ENCODE data around the gene NFILZ.

The NFILZ gene

DNA sequence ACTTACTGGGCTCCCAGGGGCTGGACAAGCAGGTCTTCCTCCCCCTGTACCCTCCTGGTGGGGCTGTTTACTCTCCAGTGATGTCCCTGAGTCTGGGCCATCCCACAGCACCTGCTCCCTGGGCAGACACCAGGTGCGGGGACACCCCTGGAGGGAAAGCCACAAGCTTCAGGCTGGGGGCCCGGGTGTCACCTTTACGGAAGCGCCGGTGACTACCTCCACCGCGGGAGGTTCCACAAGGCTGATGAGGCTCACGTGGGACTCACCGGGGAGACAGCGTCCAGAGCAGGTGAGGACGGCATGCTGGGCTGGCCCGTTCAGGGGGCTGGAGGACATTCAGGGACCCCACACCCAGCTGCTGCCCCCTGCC, 24.9 kb downstream of the NFILZ start:
- peak; percentile 50 for DNase-seq (ENCODE audit: low read depth)
- TF ChIP-seq, protein P1, sequence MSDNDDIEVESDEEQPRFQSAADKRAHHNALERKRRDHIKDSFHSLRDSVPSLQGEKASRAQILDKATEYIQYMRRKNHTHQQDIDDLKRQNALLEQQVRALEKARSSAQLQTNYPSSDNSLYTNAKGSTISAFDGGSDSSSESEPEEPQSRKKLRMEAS (IDR thresholded peaks at IDR 0.05; ENCODE audit: low read depth, low read length) = no peak
- TF ChIP-seq, protein P2, sequence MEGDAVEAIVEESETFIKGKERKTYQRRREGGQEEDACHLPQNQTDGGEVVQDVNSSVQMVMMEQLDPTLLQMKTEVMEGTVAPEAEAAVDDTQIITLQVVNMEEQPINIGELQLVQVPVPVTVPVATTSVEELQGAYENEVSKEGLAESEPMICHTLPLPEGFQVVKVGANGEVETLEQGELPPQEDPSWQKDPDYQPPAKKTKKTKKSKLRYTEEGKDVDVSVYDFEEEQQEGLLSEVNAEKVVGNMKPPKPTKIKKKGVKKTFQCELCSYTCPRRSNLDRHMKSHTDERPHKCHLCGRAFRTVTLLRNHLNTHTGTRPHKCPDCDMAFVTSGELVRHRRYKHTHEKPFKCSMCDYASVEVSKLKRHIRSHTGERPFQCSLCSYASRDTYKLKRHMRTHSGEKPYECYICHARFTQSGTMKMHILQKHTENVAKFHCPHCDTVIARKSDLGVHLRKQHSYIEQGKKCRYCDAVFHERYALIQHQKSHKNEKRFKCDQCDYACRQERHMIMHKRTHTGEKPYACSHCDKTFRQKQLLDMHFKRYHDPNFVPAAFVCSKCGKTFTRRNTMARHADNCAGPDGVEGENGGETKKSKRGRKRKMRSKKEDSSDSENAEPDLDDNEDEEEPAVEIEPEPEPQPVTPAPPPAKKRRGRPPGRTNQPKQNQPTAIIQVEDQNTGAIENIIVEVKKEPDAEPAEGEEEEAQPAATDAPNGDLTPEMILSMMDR (IDR thresholded peaks at IDR 0.05; ENCODE audit: low read depth, low read length) = no peak
- no peak; the same call in 1 of the 2 replicates for TF ChIP-seq MYC (IDR thresholded peaks at IDR 0.05; ENCODE audit: low read depth, low read length)
- no peak for TF ChIP-seq POLR2A (IDR thresholded peaks at IDR 0.05; ENCODE audit: extremely low read depth, insufficient read length)
- H3K4me3 ChIP-seq (ENCODE audit: low read depth, low read length) = no peak overlapping the region

DNA sequence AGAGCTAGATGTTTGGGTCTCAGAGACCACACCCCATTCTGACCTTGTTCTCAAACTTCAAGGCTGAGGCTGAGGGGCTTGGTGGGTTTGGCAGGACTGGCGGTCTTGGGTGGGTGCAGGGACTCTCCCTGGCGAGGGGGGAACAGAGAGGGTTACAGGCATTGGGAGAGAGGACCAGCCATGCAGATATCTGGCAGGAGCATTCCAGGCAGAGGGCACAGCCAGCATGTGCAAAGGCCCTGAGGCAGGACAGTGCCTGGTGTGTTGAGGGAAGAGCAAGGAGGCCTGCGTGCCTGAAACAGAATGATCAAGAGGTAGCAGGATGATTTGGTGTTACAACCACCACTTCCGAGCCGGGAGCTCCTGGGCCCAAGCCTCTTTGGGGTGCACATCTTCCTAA, 27.4 kb downstream of the NFILZ start:
- no peak for DNase-seq (ENCODE audit: low read depth)
- H3K4me3 ChIP-seq (ENCODE audit: low read depth, low read length) = peak overlapping the region; percentile 2
- TF ChIP-seq, protein P2 (IDR thresholded peaks at IDR 0.05; ENCODE audit: low read depth, low read length) = no peak
- TF ChIP-seq POLR2A (IDR thresholded peaks at IDR 0.05; ENCODE audit: extremely low read depth, insufficient read length) (no peak), MYC (IDR thresholded peaks at IDR 0.05; ENCODE audit: low read depth, low read length) (no peak)
- TF ChIP-seq, protein P1 (IDR thresholded peaks at IDR 0.05; ENCODE audit: low read depth, low read length) = no peak

DNA sequence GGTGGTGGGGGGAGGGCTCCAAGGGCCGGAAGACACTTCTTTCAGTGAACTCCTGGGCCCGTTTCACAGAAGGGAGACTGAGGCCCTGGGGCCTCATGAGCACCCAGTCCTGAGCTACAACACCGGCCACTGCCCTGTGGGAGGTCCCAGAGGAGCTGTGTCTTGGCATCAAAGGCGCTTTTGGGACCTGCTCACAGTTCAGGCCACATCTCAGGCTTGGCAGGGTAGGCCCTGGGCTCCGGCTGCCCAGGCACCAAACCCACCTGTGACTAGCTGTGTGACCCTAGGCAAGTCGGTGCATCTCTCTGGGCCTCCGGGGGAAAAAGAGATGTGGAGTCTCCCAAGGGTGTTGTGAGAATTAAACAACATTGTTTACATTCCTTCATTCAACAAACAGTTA, 29.5 kb downstream of the NFILZ start:
- no peak for DNase-seq (ENCODE audit: low read depth)
- TF ChIP-seq, protein P1 (IDR thresholded peaks at IDR 0.05; ENCODE audit: low read depth, low read length) = no peak
- TF ChIP-seq, protein P2 (IDR thresholded peaks at IDR 0.05; ENCODE audit: low read depth, low read length) = no peak
- TF ChIP-seq MYC (IDR thresholded peaks at IDR 0.05; ENCODE audit: low read depth, low read length) = no peak
- TF ChIP-seq POLR2A (IDR thresholded peaks at IDR 0.05; ENCODE audit: extremely low read depth, insufficient read length) = no peak
- no peak overlapping the region for H3K4me3 ChIP-seq (ENCODE audit: low read depth, low read length)

DNA sequence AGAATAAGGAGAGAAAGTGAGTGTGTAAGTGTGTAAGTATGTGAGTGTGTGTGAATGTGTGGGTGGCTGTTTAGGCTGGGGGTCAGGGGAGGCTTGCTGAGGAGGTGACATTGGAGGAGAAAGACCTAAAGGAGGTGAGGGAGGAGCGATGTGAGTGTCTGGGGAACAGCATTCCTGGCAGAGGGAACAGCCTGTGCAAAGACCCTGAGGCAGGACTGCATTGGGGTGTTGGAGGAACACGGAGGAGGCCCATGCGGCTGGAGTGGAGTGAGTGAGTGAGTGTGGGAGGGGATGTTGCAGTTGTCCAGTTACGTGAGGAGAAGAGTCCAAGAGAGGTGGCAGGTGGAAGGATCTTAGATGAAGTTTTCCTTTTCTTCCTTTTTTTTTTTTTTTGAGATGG, 31.8 kb downstream of the NFILZ start:
- no peak overlapping the region for H3K4me3 ChIP-seq (ENCODE audit: low read depth, low read length)
- no peak for DNase-seq (ENCODE audit: low read depth)
- no peak for TF ChIP-seq MYC (IDR thresholded peaks at IDR 0.05; ENCODE audit: low read depth, low read length)
- no peak for TF ChIP-seq POLR2A (IDR thresholded peaks at IDR 0.05; ENCODE audit: extremely low read depth, insufficient read length)
- TF ChIP-seq, protein P2 (IDR thresholded peaks at IDR 0.05; ENCODE audit: low read depth, low read length) = no peak
- TF ChIP-seq, protein P1 (IDR thresholded peaks at IDR 0.05; ENCODE audit: low read depth, low read length) = no peak

DNA sequence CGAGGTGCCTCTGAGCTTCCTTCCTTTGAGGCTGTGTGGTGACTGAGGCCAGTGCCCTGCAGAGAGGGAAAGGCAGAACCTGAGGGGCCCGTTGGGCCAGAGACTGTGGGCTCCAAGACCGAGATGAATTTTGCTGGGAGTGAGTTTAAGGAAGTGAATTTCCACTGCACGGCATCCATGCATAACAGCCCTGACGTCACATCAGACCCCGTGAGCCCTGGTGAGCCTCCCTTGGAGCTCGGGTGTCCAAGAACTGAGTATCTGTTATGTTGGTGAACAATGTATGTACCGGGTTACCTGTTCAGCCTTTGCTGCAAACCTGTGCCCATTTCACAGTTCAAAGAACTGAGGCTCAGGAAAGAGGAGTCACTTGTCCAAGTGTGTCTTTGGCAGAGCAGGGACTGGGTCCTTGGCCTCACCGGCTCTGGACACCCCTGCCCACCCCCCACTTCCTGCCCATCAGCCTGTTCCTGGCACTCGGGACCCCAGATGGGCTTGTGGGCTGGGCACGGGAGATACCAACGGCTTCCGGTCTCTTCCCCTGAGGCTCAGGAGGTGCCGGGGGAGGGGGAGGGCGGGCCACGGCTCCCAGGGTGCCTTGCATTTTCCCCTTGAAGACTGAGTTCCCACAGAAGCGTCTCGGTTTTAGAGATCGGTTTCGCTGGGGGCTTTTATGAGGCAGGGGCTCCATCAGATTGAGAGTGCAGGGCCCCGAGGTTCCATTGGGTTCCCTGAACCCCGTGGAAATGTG, 33.7 kb downstream of the NFILZ start:
- TF ChIP-seq, protein P2 (IDR thresholded peaks at IDR 0.05; ENCODE audit: low read depth, low read length) = no peak
- TF ChIP-seq POLR2A (IDR thresholded peaks at IDR 0.05; ENCODE audit: extremely low read depth, insufficient read length) (no peak), MYC (IDR thresholded peaks at IDR 0.05; ENCODE audit: low read depth, low read length) (no peak)
- TF ChIP-seq, protein P1 (IDR thresholded peaks at IDR 0.05; ENCODE audit: low read depth, low read length) = no peak
- DNase-seq (ENCODE audit: low read depth) = peak; percentile 100
- H3K4me3 ChIP-seq (ENCODE audit: low read depth, low read length) = peak overlapping the region; percentile 16
